Body of pancreas (tissue), 4 donors: ENCODE data around the gene NR2F1-AS1.

ENCODE experiments used
- POLR2A ChIP-seq, 3 donors: fragments of 450-650 bp; IDR thresholded peaks; one replicate each; pipeline ENCODE4 v1.6.1; 2016; ENCODE audit warnings: antibody characterized with exemption in 3 of 3, mild to moderate bottlenecking in 2 of 3
- TF ChIP-seq, protein P1 (sequence below), 7 experiments: fragments of 450-650 bp in 4 of 7; fragments of 200-600 bp in 3 of 7; sonication (generic) in 3 of 7; IDR thresholded peaks; one replicate each; pipeline ENCODE4 v1.5.1; 2016 to 2019; ENCODE audit warnings: antibody characterized with exemption in 7 of 7

DNA sequence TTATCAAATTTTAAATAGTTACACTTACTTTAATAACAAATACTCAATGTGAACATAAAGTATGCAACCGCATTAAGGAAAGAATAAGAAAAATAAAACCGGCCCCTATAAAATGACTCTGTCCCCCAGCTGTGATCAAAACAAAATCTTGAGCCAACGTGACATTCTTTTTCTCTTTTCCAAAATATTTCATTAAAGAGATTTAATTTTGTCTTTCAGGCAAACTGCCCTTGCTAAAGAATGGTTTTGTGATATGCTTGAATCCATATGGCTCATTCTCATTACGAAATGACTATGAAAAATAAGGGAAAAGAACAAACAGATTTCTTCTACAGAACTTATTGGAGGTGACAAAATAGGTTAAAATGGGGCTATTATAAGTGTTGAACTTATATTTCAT, 197.0 kb downstream of the NR2F1-AS1 start:
- TF ChIP-seq, protein P1, sequence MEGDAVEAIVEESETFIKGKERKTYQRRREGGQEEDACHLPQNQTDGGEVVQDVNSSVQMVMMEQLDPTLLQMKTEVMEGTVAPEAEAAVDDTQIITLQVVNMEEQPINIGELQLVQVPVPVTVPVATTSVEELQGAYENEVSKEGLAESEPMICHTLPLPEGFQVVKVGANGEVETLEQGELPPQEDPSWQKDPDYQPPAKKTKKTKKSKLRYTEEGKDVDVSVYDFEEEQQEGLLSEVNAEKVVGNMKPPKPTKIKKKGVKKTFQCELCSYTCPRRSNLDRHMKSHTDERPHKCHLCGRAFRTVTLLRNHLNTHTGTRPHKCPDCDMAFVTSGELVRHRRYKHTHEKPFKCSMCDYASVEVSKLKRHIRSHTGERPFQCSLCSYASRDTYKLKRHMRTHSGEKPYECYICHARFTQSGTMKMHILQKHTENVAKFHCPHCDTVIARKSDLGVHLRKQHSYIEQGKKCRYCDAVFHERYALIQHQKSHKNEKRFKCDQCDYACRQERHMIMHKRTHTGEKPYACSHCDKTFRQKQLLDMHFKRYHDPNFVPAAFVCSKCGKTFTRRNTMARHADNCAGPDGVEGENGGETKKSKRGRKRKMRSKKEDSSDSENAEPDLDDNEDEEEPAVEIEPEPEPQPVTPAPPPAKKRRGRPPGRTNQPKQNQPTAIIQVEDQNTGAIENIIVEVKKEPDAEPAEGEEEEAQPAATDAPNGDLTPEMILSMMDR (IDR thresholded peaks at IDR 0.05), result no peak
- no peak for TF ChIP-seq POLR2A (IDR thresholded peaks at IDR 0.05)
